ENCODE measurements around the gene KCNK7.

- TF ChIP-seq POLR2A (IDR thresholded peaks at IDR 0.05; ENCODE audit: low read length) (no peak), GATA1 (IDR thresholded peaks at IDR 0.05; ENCODE audit: low read depth, low read length) (no peak)
Observed at GRCh38 chr11:65606876-65607613, 11.4 kb upstream of the KCNK7 start.

All from erythroblast (primary cell).